ENCODE results near the gene CLEC4M.
"Not testable (repeated sequence)": the region's sequence is repeated elsewhere in the genome, so short reads cannot be mapped to it uniquely, and the experiment has no call there.

The CLEC4M gene

DNA sequence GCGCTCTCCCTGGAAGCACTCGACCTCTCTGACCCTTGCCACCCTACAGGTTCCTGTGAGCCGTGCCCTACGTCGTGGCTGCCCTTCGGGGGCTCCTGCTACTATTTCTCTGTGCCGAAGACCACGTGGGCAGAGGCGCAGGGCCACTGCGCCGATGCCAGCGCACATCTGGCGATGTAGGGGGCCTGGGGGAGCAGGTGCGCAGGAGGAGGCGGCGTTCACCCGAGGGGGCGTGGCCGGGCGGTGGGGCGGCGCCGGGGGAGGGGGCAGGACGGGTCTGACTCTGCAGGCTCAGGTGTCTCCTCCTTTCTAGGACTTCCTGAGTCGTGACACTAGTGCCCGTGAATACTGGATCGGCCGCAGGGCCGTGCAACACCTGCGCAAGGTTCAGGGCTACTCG, 26.4 kb downstream of the CLEC4M start:
- H3K27me3 ChIP-seq (ENCODE audit: insufficient read depth, low read depth, severe bottlenecking) = no peaks in the 10 kb centered on the region
- H3K4me3 ChIP-seq (ENCODE audit: low read depth, low read length) = no peak overlapping the region
- no peak overlapping the region for H3K27ac ChIP-seq
- TF ChIP-seq, protein P1, sequence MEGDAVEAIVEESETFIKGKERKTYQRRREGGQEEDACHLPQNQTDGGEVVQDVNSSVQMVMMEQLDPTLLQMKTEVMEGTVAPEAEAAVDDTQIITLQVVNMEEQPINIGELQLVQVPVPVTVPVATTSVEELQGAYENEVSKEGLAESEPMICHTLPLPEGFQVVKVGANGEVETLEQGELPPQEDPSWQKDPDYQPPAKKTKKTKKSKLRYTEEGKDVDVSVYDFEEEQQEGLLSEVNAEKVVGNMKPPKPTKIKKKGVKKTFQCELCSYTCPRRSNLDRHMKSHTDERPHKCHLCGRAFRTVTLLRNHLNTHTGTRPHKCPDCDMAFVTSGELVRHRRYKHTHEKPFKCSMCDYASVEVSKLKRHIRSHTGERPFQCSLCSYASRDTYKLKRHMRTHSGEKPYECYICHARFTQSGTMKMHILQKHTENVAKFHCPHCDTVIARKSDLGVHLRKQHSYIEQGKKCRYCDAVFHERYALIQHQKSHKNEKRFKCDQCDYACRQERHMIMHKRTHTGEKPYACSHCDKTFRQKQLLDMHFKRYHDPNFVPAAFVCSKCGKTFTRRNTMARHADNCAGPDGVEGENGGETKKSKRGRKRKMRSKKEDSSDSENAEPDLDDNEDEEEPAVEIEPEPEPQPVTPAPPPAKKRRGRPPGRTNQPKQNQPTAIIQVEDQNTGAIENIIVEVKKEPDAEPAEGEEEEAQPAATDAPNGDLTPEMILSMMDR (IDR thresholded peaks at IDR 0.05; ENCODE audit: low read depth, low read length) = no peak
- no peak for DNase-seq
- peaks cover 5% of the 10 kb centered on the region for H3K9me3 ChIP-seq (ENCODE audit: severe bottlenecking)
- no peaks in the 10 kb centered on the region for H3K36me3 ChIP-seq

DNA sequence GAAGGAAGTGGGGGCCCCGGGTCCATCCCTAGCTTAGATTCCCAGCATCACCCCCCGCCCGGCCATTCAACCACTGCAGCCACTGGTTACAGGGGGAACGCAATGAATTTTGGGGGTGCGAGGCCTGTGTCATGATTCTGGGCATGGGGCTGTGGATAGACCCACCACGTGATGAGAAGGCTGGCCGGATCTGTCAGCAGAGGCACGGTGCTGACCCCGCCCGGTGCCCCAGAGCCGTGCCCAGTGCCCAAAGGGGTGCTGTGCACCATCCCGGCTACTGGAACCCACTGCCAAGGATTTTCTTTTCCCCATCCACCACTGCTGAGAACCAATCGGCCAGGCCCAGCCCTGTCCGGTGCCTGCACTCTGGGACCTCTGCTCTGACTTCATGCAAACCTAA, 27.4 kb downstream of the CLEC4M start:
- DNase-seq = no peak
- no peak overlapping the region for H3K4me3 ChIP-seq (ENCODE audit: low read depth, low read length)
- no peaks in the 10 kb centered on the region for H3K27me3 ChIP-seq (ENCODE audit: insufficient read depth, low read depth, severe bottlenecking)
- TF ChIP-seq, protein P1 (IDR thresholded peaks at IDR 0.05; ENCODE audit: low read depth, low read length) = no peak
- H3K27ac ChIP-seq = no peak overlapping the region
- H3K36me3 ChIP-seq = no peaks in the 10 kb centered on the region
- H3K9me3 ChIP-seq (ENCODE audit: severe bottlenecking) = no peaks in the 10 kb centered on the region

DNA sequence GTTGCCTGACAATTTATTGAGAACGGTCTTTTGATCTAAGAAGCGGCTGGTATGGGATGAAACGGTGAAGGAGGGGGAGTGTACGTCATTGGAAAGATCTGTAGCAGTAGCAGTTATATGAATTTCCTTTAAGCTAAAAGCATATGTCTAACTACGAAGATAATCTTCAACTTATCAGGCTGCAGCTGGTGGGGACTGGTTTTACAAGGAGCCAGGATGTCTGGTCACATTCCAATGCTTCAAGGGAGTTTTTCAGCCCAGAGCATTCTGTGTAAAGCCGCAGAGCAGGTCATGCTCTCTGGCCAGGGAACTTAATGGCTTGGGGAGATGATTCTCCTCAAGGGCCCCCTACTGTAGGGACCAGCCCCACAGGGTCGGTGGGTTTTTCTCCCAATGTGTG, 29.2 kb downstream of the CLEC4M start:
- H3K36me3 ChIP-seq = no peaks in the 10 kb centered on the region

DNA sequence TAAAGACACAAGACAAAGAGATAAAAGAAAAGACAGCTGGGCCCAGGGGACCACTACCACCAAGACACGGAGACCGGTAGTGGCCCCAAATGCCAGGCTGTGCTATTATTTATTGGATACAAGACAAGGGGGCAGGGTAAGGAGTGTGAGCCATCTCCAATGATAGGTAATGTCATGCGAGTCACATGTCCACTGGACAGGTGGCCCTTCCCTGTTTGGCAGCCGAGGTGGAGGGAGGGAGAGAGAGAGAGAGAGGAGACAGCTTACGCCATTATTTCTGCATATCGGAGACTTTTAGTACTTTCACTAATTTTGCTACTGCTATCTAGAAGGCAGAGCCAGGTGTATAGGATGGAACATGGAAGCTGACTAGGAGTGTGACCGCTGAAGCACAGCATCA, 29.7 kb downstream of the CLEC4M start:
- not testable (repeated sequence) for H3K27me3 ChIP-seq (ENCODE audit: insufficient read depth, low read depth, severe bottlenecking); H3K27ac ChIP-seq; H3K9me3 ChIP-seq (ENCODE audit: severe bottlenecking); H3K4me3 ChIP-seq (ENCODE audit: low read depth, low read length); H3K36me3 ChIP-seq; DNase-seq

More for the DNA sequence above, 29.2 kb downstream of the CLEC4M start:
- TF ChIP-seq, protein P1 (IDR thresholded peaks at IDR 0.05; ENCODE audit: low read depth, low read length) = no peak
- no peaks in the 10 kb centered on the region for H3K9me3 ChIP-seq (ENCODE audit: severe bottlenecking)
- no peak overlapping the region for H3K4me3 ChIP-seq (ENCODE audit: low read depth, low read length)
- no peaks in the 10 kb centered on the region for H3K27me3 ChIP-seq (ENCODE audit: insufficient read depth, low read depth, severe bottlenecking)
- no peak for DNase-seq
- no peak overlapping the region for H3K27ac ChIP-seq

DNA sequence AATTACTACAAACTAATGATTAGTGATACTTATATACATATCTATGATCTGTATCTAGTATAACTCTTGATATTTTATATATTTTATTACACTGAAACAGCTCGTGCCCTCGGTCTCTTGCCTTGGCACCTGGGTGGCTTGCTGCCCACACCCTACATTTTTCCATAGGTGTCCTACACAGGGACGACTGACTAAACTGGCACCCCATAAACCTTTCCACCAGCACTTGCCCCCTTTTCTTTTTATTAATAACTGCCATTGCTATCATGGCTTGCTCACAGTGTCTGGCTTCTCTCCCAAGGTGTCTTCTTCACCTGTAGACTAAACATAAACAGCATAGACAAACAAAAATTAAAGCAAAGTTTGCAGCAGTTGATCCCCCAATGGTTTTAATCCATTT, 30.4 kb downstream of the CLEC4M start:
- Histone ChIP-seq H3K27me3 (ENCODE audit: insufficient read depth, low read depth, severe bottlenecking) (no peaks in the 10 kb centered on the region), H3K27ac (no peak overlapping the region), H3K9me3 (ENCODE audit: severe bottlenecking) (no peaks in the 10 kb centered on the region), H3K36me3 (no peaks in the 10 kb centered on the region), H3K4me3 (ENCODE audit: low read depth, low read length) (no peak overlapping the region)
- TF ChIP-seq, protein P1 (IDR thresholded peaks at IDR 0.05; ENCODE audit: low read depth, low read length) = no peak
- DNase-seq = no peak

DNA sequence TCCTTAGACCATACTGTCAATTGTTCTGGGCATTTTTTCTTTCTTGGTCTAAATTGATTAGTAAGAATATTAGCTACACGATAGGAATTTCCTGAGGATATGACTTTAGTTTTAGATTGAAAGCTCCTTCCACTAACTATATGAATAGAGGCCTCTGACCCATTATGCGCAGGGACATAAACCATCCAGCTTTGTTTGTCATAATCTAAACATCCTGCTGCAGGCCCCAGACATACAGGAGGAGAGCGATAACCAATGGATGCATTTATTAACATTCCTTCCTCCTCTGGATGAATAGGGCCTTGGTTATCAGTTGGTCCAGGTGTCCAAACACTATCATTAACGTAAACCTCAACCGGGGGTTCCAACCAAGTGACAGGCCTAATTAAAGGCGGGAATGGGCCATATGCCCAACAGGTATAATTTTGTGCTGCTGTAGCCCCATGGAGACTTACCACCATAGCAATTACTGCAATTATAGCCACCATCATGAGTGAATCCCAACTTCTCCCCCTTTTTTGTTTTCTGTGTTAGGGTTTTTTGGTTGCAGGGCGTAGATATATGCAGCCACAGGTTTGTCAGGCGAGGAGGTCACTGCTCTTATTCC, 32.6 kb downstream of the CLEC4M start:
- Histone ChIP-seq H3K27ac (no peak overlapping the region), H3K27me3 (ENCODE audit: insufficient read depth, low read depth, severe bottlenecking) (no peaks in the 10 kb centered on the region), H3K4me3 (ENCODE audit: low read depth, low read length) (no peak overlapping the region), H3K36me3 (no peaks in the 10 kb centered on the region), H3K9me3 (ENCODE audit: severe bottlenecking) (no peaks in the 10 kb centered on the region)
- no peak for DNase-seq
- TF ChIP-seq, protein P1 (IDR thresholded peaks at IDR 0.05; ENCODE audit: low read depth, low read length) = no peak
